ENCODE results near the gene EPB41L5.

Gene EPB41L5

GRCh38 chr2:120029672-120030640 is 17.1 kb downstream of the EPB41L5 start:
- H3K4me3 ChIP-seq (replicated peaks; ENCODE audit: insufficient read depth, low read length): no peak overlapping the region
- no peak overlapping the region for H3K27ac ChIP-seq (replicated peaks)
- no peak for DNase-seq (ENCODE audit: low read depth in 1 of 2, low spot score in 1 of 2)
- H3K27me3 ChIP-seq (ENCODE audit: insufficient read depth, poor library complexity, severe bottlenecking): no peaks in the 10 kb centered on the region
- no peak for TF ChIP-seq REST (IDR thresholded peaks at IDR 0.05; ENCODE audit: insufficient replicate concordance, low read depth)
- TF ChIP-seq SPI1 (IDR thresholded peaks at IDR 0.05; ENCODE audit: borderline replicate concordance, low read depth): no peak
- TF ChIP-seq GABPA (IDR thresholded peaks at IDR 0.05; ENCODE audit: low read depth): no peak
- TF ChIP-seq POLR2AphosphoS5 (IDR thresholded peaks at IDR 0.05; ENCODE audit: low read depth): no peak
- TF ChIP-seq CTCF (IDR thresholded peaks at IDR 0.05; ENCODE audit: insufficient read depth, low read length): no peak

GRCh38 chr2:120032297-120032696 is 19.4 kb downstream of the EPB41L5 start:
- no peak for TF ChIP-seq POLR2AphosphoS5 (IDR thresholded peaks at IDR 0.05; ENCODE audit: low read depth)
- TF ChIP-seq SPI1 (IDR thresholded peaks at IDR 0.05; ENCODE audit: borderline replicate concordance, low read depth): no peak
- no peak for TF ChIP-seq REST (IDR thresholded peaks at IDR 0.05; ENCODE audit: insufficient replicate concordance, low read depth)
- TF ChIP-seq CTCF (IDR thresholded peaks at IDR 0.05; ENCODE audit: insufficient read depth, low read length): no peak
- TF ChIP-seq GABPA (IDR thresholded peaks at IDR 0.05; ENCODE audit: low read depth): no peak
- Histone ChIP-seq H3K27ac (replicated peaks) (no peak overlapping the region), H3K27me3 (ENCODE audit: insufficient read depth, poor library complexity, severe bottlenecking) (no peaks in the 10 kb centered on the region), H3K4me3 (replicated peaks; ENCODE audit: insufficient read depth, low read length) (no peak overlapping the region)
- no peak for DNase-seq (ENCODE audit: low read depth in 1 of 2, low spot score in 1 of 2)

GRCh38 chr2:120034027-120034426 is 21.1 kb downstream of the EPB41L5 start:
- Histone ChIP-seq H3K4me3 (replicated peaks; ENCODE audit: insufficient read depth, low read length) (no peak overlapping the region), H3K27ac (replicated peaks) (no peak overlapping the region), H3K27me3 (ENCODE audit: insufficient read depth, poor library complexity, severe bottlenecking) (no peaks in the 10 kb centered on the region)
- no peak for DNase-seq (ENCODE audit: low read depth in 1 of 2, low spot score in 1 of 2)
- no peak for TF ChIP-seq CTCF (IDR thresholded peaks at IDR 0.05; ENCODE audit: insufficient read depth, low read length)
